GM19099 (cell line): ENCODE measurements around the gene PMFBP1.

Experiments used
- POLR2A ChIP-seq: IDR thresholded peaks from 3 replicates; pipeline ENCODE4 v1.6.1; 2011; ENCODE audit warnings: low read depth; ENCODE audit not compliant: insufficient read length; ENCODE audit errors: extremely low read depth

Gene PMFBP1

GRCh38 chr16:72159801-72160200 lies 12.2 kb downstream of the PMFBP1 start:
- TF ChIP-seq POLR2A = no peak

- TF ChIP-seq POLR2A = no peak
Observed at GRCh38 chr16:72159386-72159785, 12.6 kb downstream of the PMFBP1 start.

GRCh38 chr16:72149676-72150464 lies 22.1 kb downstream of the PMFBP1 start:
- TF ChIP-seq POLR2A = no peak

GRCh38 chr16:72142476-72142875 lies 29.5 kb downstream of the PMFBP1 start:
- no peak for TF ChIP-seq POLR2A

GRCh38 chr16:72139908-72140307 lies 32.0 kb downstream of the PMFBP1 start:
- TF ChIP-seq POLR2A = no peak

- no peak for TF ChIP-seq POLR2A
Observed at GRCh38 chr16:72138064-72138572, 33.8 kb downstream of the PMFBP1 start.

GRCh38 chr16:72137380-72138063 lies 34.4 kb downstream of the PMFBP1 start:
- TF ChIP-seq POLR2A = no peak

- no peak for TF ChIP-seq POLR2A
Observed at GRCh38 chr16:72134507-72134906, 37.4 kb downstream of the PMFBP1 start.

GRCh38 chr16:72132726-72133125 lies 39.2 kb downstream of the PMFBP1 start:
- no peak for TF ChIP-seq POLR2A

GRCh38 chr16:72131036-72131435 lies 40.9 kb downstream of the PMFBP1 start:
- no peak for TF ChIP-seq POLR2A

- no peak for TF ChIP-seq POLR2A
Observed at GRCh38 chr16:72129976-72130656, 41.8 kb downstream of the PMFBP1 start.

- no peak for TF ChIP-seq POLR2A
Observed at GRCh38 chr16:72128701-72129100, 43.3 kb downstream of the PMFBP1 start.

- no peak for TF ChIP-seq POLR2A
Observed at GRCh38 chr16:72126429-72126765, 45.6 kb downstream of the PMFBP1 start.

GRCh38 chr16:72125635-72126428 lies 46.1 kb downstream of the PMFBP1 start:
- TF ChIP-seq POLR2A = no peak
